Stimulated activated CD4-positive, alpha-beta T cell treated with anti-CD3 and anti-CD28 coated beads, TNF-alpha, amount 100 ng/mL, for 4 hours (primary cell): Measurements from ENCODE around the gene DHDDS.
A peak's percentile ranks its signal among the peaks of the same experiment; 100 is the strongest.
"Not testable (repeated sequence)": the region's sequence is repeated elsewhere in the genome, so short reads cannot be mapped to it uniquely, and the experiment has no call there.

Experiments used
- DNase-seq, 3 experiments: peaks; one replicate each; pipeline ENCODE4 v3.0.0-alpha.2; 2020; ENCODE audit warnings: low read depth in 3 of 3

DHDDS gene

GRCh38 chr1:26431979-26432695 is at the start of gene DHDDS:
DHDDS (plus strand) TSS chr1:26432321; CDS start chr1:26432946, 625 bp downstream.
- DNase-seq = peak; percentile 96 to 98 (median 98)

- DNase-seq = no peak
Measured at GRCh38 chr1:26384076-26384475, 48.0 kb upstream of the DHDDS start.

- not testable (repeated sequence) for DNase-seq
Measured at GRCh38 chr1:26385063-26385462, 47.1 kb upstream of the DHDDS start.

GRCh38 chr1:26387447-26387846 is 44.7 kb upstream of the DHDDS start:
- DNase-seq = no peak

- no peak for DNase-seq
Measured at GRCh38 chr1:26388791-26389445, 43.2 kb upstream of the DHDDS start.

- DNase-seq = no peak
Measured at GRCh38 chr1:26389604-26390247, 42.4 kb upstream of the DHDDS start.

GRCh38 chr1:26391450-26391849 is 40.7 kb upstream of the DHDDS start:
- no peak for DNase-seq

- DNase-seq = no peak
Measured at GRCh38 chr1:26395754-26396153, 36.4 kb upstream of the DHDDS start.

GRCh38 chr1:26399034-26399433 is 33.1 kb upstream of the DHDDS start:
- DNase-seq = no peak

GRCh38 chr1:26401891-26402290 is 30.2 kb upstream of the DHDDS start:
- no peak for DNase-seq

GRCh38 chr1:26403656-26404055 is 28.5 kb upstream of the DHDDS start:
- no peak for DNase-seq

- DNase-seq = no peak
Measured at GRCh38 chr1:26404641-26405040, 27.5 kb upstream of the DHDDS start.

- no peak for DNase-seq
Measured at GRCh38 chr1:26405281-26405915, 26.7 kb upstream of the DHDDS start.

GRCh38 chr1:26408604-26409003 is 23.5 kb upstream of the DHDDS start:
- DNase-seq = peak; percentile 53 to 66 (median 56)

- DNase-seq = no peak
Measured at GRCh38 chr1:26409191-26409807, 22.8 kb upstream of the DHDDS start.

GRCh38 chr1:26410706-26411623 is 21.2 kb upstream of the DHDDS start, which contains the start of gene LIN28A:
LIN28A (plus strand) TSS chr1:26410817; CDS start chr1:26410892, 75 bp downstream.
- DNase-seq = no peak

- no peak for DNase-seq
Measured at GRCh38 chr1:26411624-26412074, 20.5 kb upstream of the DHDDS start.

GRCh38 chr1:26412180-26412840 is 19.8 kb upstream of the DHDDS start:
- DNase-seq = no peak

GRCh38 chr1:26413031-26413430 is 19.1 kb upstream of the DHDDS start:
- DNase-seq = no peak

- DNase-seq = peak; percentile 67 to 75 (median 74)
Measured at GRCh38 chr1:26417111-26417759, 14.9 kb upstream of the DHDDS start.
